Endodermal cell (in vitro differentiated cells): Measurements from ENCODE around the gene NFYA. TPM values are rescaled to one million over a fixed set of nuclear protein-coding genes. Genes with fewer than 3 reads are reported as not detected.

Experiments used
- DNase-seq: peaks from one replicate; pipeline ENCODE4 v3.0.0-alpha.2; 2017
- H3K27ac ChIP-seq: 2 replicates; pipeline ENCODE4 v1.5.1; 2013; ENCODE audit warnings: mild to moderate bottlenecking, low read depth, low read length, moderate library complexity
- H3K27me3 ChIP-seq: 2 replicates; pipeline ENCODE4 v1.6.1; 2013; ENCODE audit warnings: mild to moderate bottlenecking, low read length, moderate library complexity; ENCODE audit not compliant: insufficient read depth, control insufficient read depth, poor library complexity, severe bottlenecking
- H3K36me3 ChIP-seq: 2 replicates; pipeline ENCODE4 v1.7.0; 2013; ENCODE audit warnings: mild to moderate bottlenecking, low read length, moderate library complexity; ENCODE audit not compliant: control insufficient read depth, insufficient read depth
- H3K4me1 ChIP-seq: one replicate; pipeline ENCODE4 v1.7.0; 2013; ENCODE audit warnings: low read length; ENCODE audit not compliant: control insufficient read depth, insufficient read depth
- H3K4me3 ChIP-seq: 2 replicates; pipeline ENCODE4 v1.5.1; 2013; ENCODE audit warnings: mild to moderate bottlenecking, low read length, moderate library complexity
- H3K9ac ChIP-seq: 2 replicates; pipeline ENCODE4 v1.6.1; 2013; ENCODE audit warnings: mild to moderate bottlenecking, low read length, moderate library complexity; ENCODE audit not compliant: poor library complexity, severe bottlenecking; ENCODE audit errors: extremely low read depth
- H3K9me3 ChIP-seq: 2 replicates; pipeline ENCODE4 v1.6.1; 2013; ENCODE audit warnings: mild to moderate bottlenecking, low read length, moderate library complexity; ENCODE audit not compliant: control insufficient read depth
- H3K27ac Mint-ChIP-seq: 2 replicates; pipeline ENCODE4 v1.8.0; 2020; ENCODE audit warnings: mixed read lengths
- H3K27me3 Mint-ChIP-seq: 2 replicates; pipeline ENCODE4 v1.8.0; 2021; ENCODE audit warnings: mild to moderate bottlenecking, mixed read lengths; ENCODE audit not compliant: insufficient read depth
- H3K36me3 Mint-ChIP-seq: 2 replicates; pipeline ENCODE4 v1.8.0; 2020; ENCODE audit warnings: low read depth, mixed read lengths
- H3K4me1 Mint-ChIP-seq: 2 replicates; pipeline ENCODE4 v1.8.0; 2020; ENCODE audit warnings: mixed read lengths
- H3K4me3 Mint-ChIP-seq: 2 replicates; pipeline ENCODE4 v1.8.0; 2020; ENCODE audit warnings: mild to moderate bottlenecking, moderate library complexity, mixed read lengths
- H3K9me3 Mint-ChIP-seq: 2 replicates; pipeline ENCODE4 v1.8.0; 2020; ENCODE audit warnings: mild to moderate bottlenecking, mixed read lengths
- WGBS, 2 experiments: methylation state at CpG; one replicate each; pipeline versions ENCODE4 v1.1.5 to v1.1.7; 2013; ENCODE audit warnings: missing lambda C conversion rate in 2 of 2, mixed read lengths in 1 of 2; ENCODE audit not compliant: insufficient coverage in 1 of 2, insufficient read length in 1 of 2; 5-methylcytosine and 5-hydroxymethylcytosine counted together
- total RNA-seq, 2 donors: library from RNA; stranded (reverse); fragmentation: NEBNext Ultra II Directional in 1 of 2; extraction: Animal tissue kit (Norgen Biotek cat#: 25700) in 1 of 2; gene quantifications; 2 replicates in 1 of 2; 3 replicates in 1 of 2; pipeline ENCODE4 v1.2.1, GENCODE V29; 2021
- TF ChIP-seq, protein P1 (sequence below): fragments of 200-600 bp; sonication (generic); conservative IDR thresholded peaks from 2 replicates; pipeline ENCODE4 v1.5.0; 2021; ENCODE audit warnings: antibody characterized with exemption, mild to moderate bottlenecking

Gene NFYA
- total RNA-seq, 2 donors from 2014 or later = 44.8 to 45.8 TPM

DNA sequence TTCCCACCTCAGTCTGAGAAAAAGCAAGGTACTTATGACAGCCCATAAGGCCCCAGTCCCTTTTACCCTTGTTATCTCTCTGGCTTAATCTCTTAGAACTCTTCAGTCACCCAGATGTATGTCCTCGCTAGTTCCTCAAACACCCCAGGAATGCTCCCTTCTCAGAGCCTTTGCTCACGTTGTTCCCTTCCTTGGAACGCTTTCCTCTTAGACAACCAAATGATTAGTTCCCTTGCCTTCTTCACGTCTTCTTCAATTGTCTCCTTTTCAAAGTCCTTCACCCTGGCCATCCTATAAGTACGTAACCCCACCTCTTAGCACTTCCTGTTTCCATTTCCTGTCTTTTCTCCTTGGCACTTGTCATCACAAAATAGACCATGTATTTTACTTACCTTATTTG is 20.9 kb upstream of the NFYA start:
- 83 to 90% methylated on average over 5 of the region's 5 CpGs for WGBS, 2 experiments
- no peaks in the 10 kb centered on the region for H3K27me3 ChIP-seq
- H3K4me1 ChIP-seq = peaks cover 19% of the 10 kb centered on the region
- TF ChIP-seq, protein P1, sequence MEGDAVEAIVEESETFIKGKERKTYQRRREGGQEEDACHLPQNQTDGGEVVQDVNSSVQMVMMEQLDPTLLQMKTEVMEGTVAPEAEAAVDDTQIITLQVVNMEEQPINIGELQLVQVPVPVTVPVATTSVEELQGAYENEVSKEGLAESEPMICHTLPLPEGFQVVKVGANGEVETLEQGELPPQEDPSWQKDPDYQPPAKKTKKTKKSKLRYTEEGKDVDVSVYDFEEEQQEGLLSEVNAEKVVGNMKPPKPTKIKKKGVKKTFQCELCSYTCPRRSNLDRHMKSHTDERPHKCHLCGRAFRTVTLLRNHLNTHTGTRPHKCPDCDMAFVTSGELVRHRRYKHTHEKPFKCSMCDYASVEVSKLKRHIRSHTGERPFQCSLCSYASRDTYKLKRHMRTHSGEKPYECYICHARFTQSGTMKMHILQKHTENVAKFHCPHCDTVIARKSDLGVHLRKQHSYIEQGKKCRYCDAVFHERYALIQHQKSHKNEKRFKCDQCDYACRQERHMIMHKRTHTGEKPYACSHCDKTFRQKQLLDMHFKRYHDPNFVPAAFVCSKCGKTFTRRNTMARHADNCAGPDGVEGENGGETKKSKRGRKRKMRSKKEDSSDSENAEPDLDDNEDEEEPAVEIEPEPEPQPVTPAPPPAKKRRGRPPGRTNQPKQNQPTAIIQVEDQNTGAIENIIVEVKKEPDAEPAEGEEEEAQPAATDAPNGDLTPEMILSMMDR = no peak
- H3K36me3 ChIP-seq = no peaks in the 10 kb centered on the region
- Mint-ChIP-seq H3K9me3 (no peaks in the 10 kb centered on the region), H3K36me3 (peaks cover 9% of the 10 kb centered on the region), H3K4me1 (peaks cover 45% of the 10 kb centered on the region), H3K27ac (no peak overlapping the region), H3K4me3 (no peak overlapping the region), H3K27me3 (no peaks in the 10 kb centered on the region)
- DNase-seq = no peak
- no peak overlapping the region for H3K27ac ChIP-seq
- no peaks in the 10 kb centered on the region for H3K9me3 ChIP-seq
- no peak overlapping the region for H3K4me3 ChIP-seq
- no peak overlapping the region for H3K9ac ChIP-seq

DNA sequence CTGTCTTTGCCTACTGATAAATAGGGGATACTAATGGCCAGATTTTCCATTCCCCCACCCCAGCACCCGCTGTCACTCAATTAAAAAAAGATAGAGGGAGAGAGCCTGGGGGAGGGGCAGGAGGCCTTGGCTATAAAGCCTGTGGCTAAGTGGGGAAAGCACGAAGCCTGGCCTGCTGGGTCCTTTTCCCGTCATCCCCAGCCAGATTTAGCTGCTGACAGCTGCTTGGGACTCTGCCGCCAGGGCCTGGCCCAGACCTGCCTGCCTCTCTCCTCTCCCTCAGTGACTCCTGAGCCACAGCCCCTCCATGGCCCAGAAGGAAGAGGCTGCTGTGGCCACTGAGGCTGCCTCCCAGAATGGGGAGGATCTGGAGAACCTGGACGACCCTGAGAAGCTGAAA is 19.7 kb upstream of the NFYA start, which contains the start of gene APOBEC2:
Gene APOBEC2, plus strand, starts transcription at position 162 of the 400 bp plus-strand sequence. Its CDS starts 146 bp downstream, at position 308.
- Mint-ChIP-seq H3K27ac (no peak within 1 kb of the TSS), H3K9me3 (no peaks in the 10 kb centered on the region), H3K27me3 (no peaks in the 10 kb centered on the region), H3K36me3 (peaks cover 9% of the 10 kb centered on the region), H3K4me3 (no peak within 1 kb of the TSS), H3K4me1 (peaks cover 45% of the 10 kb centered on the region)
- DNase-seq = no peak
- Histone ChIP-seq H3K9me3 (no peaks in the 10 kb centered on the region), H3K4me3 (no peak within 1 kb of the TSS), H3K27ac (no peak within 1 kb of the TSS), H3K4me1 (peaks cover 22% of the 10 kb centered on the region), H3K9ac (no peak within 1 kb of the TSS), H3K36me3 (no peaks in the 10 kb centered on the region), H3K27me3 (no peaks in the 10 kb centered on the region)
- TF ChIP-seq, protein P1 = no peak
- WGBS, 2 experiments = 56 to 81% methylated on average over 1 to 5 of the region's 5 CpGs

DNA sequence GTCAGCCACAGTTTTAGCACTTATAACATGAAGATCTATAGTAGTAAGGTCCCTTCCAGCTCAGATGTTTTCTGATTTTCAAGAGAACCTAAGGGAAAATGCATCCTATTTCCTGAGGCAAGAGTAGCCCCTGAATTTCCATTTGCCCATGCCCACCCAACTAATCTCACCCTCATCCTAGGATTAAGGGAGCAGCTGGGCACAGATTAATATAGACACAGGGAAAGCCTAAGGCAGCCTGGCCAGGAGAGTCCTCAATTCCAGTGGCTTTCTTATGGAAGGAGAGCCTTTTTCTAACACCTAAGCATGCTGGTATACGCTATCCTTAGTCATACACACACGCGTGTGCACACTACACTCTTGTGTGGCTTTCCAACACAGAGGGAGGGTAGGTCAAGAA is 18.3 kb upstream of the NFYA start:
- H3K27ac Mint-ChIP-seq = no peak overlapping the region
- H3K9me3 ChIP-seq = no peaks in the 10 kb centered on the region
- WGBS, 2 experiments = 91 to 100% methylated on average over 2 to 3 of the region's 3 CpGs

More for the DNA sequence above, 18.3 kb upstream of the NFYA start:
- H3K27ac ChIP-seq = no peak overlapping the region
- TF ChIP-seq, protein P1 = no peak
- Mint-ChIP-seq H3K4me1 (peaks cover 57% of the 10 kb centered on the region), H3K36me3 (peaks cover 9% of the 10 kb centered on the region), H3K4me3 (no peak overlapping the region), H3K27me3 (no peaks in the 10 kb centered on the region), H3K9me3 (no peaks in the 10 kb centered on the region)
- H3K4me3 ChIP-seq = no peak overlapping the region
- H3K36me3 ChIP-seq = no peaks in the 10 kb centered on the region
- H3K27me3 ChIP-seq = no peaks in the 10 kb centered on the region
- DNase-seq = no peak
- peaks cover 22% of the 10 kb centered on the region for H3K4me1 ChIP-seq
- H3K9ac ChIP-seq = no peak overlapping the region
